Lower leg skin (tissue), 3 donors: ENCODE results near the gene MAPK14.

ENCODE experiments used
- POLR2A ChIP-seq, 2 donors: fragments of 450-650 bp; IDR thresholded peaks; one replicate each; pipeline ENCODE4 v1.6.1; 2016 to 2017; ENCODE audit warnings: antibody characterized with exemption in 2 of 2, mild to moderate bottlenecking in 1 of 2, moderate library complexity in 1 of 2
- TF ChIP-seq, protein P1 (sequence below), 3 donors: fragments of 450-650 bp; IDR thresholded peaks; one replicate each; pipeline ENCODE4 v1.5.1; 2016; ENCODE audit warnings: antibody characterized with exemption in 3 of 3, mild to moderate bottlenecking in 3 of 3, moderate library complexity in 2 of 3

DNA sequence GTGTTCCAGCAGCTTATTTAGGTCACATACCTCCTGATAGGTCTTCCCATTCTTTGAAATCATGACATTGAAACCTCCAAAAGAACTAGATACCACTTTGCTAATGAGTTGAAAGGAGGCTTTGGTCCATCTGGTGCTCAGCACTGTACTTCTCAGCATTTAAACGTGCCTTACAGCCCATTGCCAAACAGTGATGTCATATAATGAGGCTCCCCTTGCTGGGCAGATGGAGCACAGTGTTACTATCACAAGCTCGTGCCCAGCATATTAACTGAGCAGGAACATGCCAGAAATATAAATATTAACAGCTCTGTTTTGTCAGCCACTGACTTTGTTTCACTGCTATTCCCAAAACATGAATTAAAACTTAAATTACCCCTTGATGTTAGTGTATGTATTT lies 77.2 kb downstream of the MAPK14 start:
- TF ChIP-seq, protein P1, sequence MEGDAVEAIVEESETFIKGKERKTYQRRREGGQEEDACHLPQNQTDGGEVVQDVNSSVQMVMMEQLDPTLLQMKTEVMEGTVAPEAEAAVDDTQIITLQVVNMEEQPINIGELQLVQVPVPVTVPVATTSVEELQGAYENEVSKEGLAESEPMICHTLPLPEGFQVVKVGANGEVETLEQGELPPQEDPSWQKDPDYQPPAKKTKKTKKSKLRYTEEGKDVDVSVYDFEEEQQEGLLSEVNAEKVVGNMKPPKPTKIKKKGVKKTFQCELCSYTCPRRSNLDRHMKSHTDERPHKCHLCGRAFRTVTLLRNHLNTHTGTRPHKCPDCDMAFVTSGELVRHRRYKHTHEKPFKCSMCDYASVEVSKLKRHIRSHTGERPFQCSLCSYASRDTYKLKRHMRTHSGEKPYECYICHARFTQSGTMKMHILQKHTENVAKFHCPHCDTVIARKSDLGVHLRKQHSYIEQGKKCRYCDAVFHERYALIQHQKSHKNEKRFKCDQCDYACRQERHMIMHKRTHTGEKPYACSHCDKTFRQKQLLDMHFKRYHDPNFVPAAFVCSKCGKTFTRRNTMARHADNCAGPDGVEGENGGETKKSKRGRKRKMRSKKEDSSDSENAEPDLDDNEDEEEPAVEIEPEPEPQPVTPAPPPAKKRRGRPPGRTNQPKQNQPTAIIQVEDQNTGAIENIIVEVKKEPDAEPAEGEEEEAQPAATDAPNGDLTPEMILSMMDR (IDR thresholded peaks at IDR 0.05): no peak
- no peak for TF ChIP-seq POLR2A (IDR thresholded peaks at IDR 0.05)
